Mesodermal cell (in vitro differentiated cells): ENCODE measurements around the gene IL18R1. TPM values are rescaled to one million over a fixed set of nuclear protein-coding genes. Genes with fewer than 3 reads are reported as not detected.

Experiments
- H3K27ac ChIP-seq: 2 replicates; pipeline ENCODE4 v1.7.0; 2013; ENCODE audit warnings: mild to moderate bottlenecking, low read depth, low read length, moderate library complexity; ENCODE audit not compliant: severe bottlenecking
- H3K36me3 ChIP-seq: 2 replicates; pipeline ENCODE4 v1.7.1; 2013; ENCODE audit warnings: mild to moderate bottlenecking, low read length, moderate library complexity; ENCODE audit not compliant: control insufficient read depth, insufficient read depth
- H3K4me1 ChIP-seq: one replicate; pipeline ENCODE4 v1.7.1; 2013; ENCODE audit warnings: mild to moderate bottlenecking, low read length; ENCODE audit not compliant: insufficient read depth, control insufficient read depth, poor library complexity, severe bottlenecking
- H3K4me3 ChIP-seq: 2 replicates; pipeline ENCODE4 v1.7.0; 2013; ENCODE audit warnings: low read length, control low read depth, mild to moderate bottlenecking; ENCODE audit not compliant: insufficient read depth, poor library complexity, severe bottlenecking; ENCODE audit errors: extremely low read depth
- H3K9me3 ChIP-seq: 2 replicates; pipeline ENCODE4 v1.7.1; 2013; ENCODE audit warnings: mild to moderate bottlenecking, low read length, moderate library complexity; ENCODE audit not compliant: control insufficient read depth
- whole genome bisulfite sequencing, 2 experiments: methylation state at CpG; one replicate each; pipeline ENCODE4 v1.1.5; 2013; ENCODE audit warnings: missing lambda C conversion rate in 2 of 2; ENCODE audit not compliant: insufficient coverage in 2 of 2; 5-methylcytosine and 5-hydroxymethylcytosine counted together
- polyA plus RNA-seq, 2 experiments: library from polyadenylated mRNA; stranded (reverse); fragments of 50-300 nt; gene quantifications; one replicate each; pipeline ENCODE4 v1.2.3, GENCODE V29; 2013

Gene IL18R1, protein sequence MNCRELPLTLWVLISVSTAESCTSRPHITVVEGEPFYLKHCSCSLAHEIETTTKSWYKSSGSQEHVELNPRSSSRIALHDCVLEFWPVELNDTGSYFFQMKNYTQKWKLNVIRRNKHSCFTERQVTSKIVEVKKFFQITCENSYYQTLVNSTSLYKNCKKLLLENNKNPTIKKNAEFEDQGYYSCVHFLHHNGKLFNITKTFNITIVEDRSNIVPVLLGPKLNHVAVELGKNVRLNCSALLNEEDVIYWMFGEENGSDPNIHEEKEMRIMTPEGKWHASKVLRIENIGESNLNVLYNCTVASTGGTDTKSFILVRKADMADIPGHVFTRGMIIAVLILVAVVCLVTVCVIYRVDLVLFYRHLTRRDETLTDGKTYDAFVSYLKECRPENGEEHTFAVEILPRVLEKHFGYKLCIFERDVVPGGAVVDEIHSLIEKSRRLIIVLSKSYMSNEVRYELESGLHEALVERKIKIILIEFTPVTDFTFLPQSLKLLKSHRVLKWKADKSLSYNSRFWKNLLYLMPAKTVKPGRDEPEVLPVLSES
- polyA plus RNA-seq (2013, experiment 1 of 2): 2.9 TPM
- polyA plus RNA-seq (2013, experiment 2 of 2): 2.2 TPM

DNA sequence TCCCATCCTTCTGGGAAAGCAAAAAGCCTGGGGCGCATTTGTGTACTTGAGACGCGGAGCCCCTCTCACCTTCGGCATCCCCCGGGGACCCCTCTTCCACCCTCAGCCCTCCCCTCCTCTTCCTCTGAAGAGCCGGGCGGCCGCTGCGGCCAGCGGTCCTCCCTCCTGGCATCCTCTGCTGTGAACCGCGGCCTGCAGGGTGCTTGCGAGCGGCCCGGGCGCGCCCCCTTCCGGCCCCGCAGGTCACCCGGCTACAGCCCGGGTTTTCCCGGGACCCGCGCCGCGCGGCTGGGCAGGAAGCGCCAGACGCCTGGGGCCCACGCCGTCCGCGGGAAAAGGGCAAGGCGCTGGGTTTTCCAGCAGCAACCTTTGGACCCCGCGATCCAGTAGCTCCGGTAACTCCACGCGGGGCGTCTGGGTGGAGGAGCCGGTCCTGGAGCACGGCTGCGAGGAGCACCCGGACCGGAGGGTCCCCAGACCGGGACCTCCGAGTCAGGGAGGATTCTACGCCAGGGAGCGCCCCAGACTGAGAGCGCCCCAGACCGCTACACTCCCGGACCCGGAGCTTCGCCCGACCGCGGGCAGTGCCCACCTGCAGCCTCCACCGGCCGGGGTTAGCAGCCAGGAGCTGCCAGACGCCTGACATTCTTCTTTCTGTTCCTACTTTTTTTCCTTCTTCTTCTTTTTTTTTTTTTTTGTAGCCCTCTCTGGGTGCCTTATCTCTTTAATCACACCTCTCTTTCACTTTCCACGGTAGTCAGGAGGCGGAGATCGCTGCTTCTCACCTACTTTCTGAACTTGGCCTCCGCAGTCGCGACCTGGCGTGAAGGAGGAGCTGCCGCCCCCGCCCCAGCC, at the start of gene IL18R1:
TSS of gene IL18R1 (plus strand) at position 271 of the 855 bp plus-strand sequence. CDS start 6,865 bp downstream, outside the sequence.
- H3K4me1 ChIP-seq: no peaks in the 10 kb centered on the region
- WGBS, 2 experiments: 1 to 2% methylated on average over 39 to 58 of the region's 69 CpGs
- peak within 1 kb of the TSS; percentile 49 for H3K4me3 ChIP-seq
- H3K27ac ChIP-seq: no peak within 1 kb of the TSS
- H3K36me3 ChIP-seq: no peaks in the 10 kb centered on the region
- H3K9me3 ChIP-seq: no peaks in the 10 kb centered on the region

- H3K36me3 ChIP-seq: no peaks in the 10 kb centered on the region
- no peak overlapping the region for H3K4me3 ChIP-seq
- peaks cover 17% of the 10 kb centered on the region for H3K4me1 ChIP-seq
- H3K27ac ChIP-seq: no peak overlapping the region
- WGBS, 2 experiments: no CpG with 5 or more reads among the region's 1 CpG
- no peaks in the 10 kb centered on the region for H3K9me3 ChIP-seq
These were observed 49.5 kb upstream of the IL18R1 start for GRCh38 chr2:102306125-102306524.

- 83 to 86% methylated on average over 3 to 5 of the region's 5 CpGs for WGBS, 2 experiments
These were observed 44.5 kb upstream of the IL18R1 start, which contains the start of gene IL1RL1 for GRCh38 chr2:102310964-102311640. IL1RL1 (plus strand) TSS chr2:102311563; CDS start chr2:102338265, 26,702 bp downstream.

GRCh38 chr2:102313025-102313424, 42.6 kb upstream of the IL18R1 start:
- 100% methylated on average over 1 of the region's 2 CpGs; no CpG with 5 or more reads in 1 of the 2 experiments for WGBS, 2 experiments
- H3K9me3 ChIP-seq: no peaks in the 10 kb centered on the region
- H3K36me3 ChIP-seq: no peaks in the 10 kb centered on the region
- H3K27ac ChIP-seq: no peak overlapping the region
- peaks cover 37% of the 10 kb centered on the region for H3K4me1 ChIP-seq
- H3K4me3 ChIP-seq: no peak overlapping the region

More at GRCh38 chr2:102310964-102311640, 44.5 kb upstream of the IL18R1 start, which contains the start of gene IL1RL1:
- Histone ChIP-seq H3K9me3 (no peaks in the 10 kb centered on the region), H3K4me1 (peaks cover 37% of the 10 kb centered on the region), H3K36me3 (no peaks in the 10 kb centered on the region), H3K4me3 (no peak within 1 kb of the TSS), H3K27ac (peak within 1 kb of the TSS; percentile 16)

DNA sequence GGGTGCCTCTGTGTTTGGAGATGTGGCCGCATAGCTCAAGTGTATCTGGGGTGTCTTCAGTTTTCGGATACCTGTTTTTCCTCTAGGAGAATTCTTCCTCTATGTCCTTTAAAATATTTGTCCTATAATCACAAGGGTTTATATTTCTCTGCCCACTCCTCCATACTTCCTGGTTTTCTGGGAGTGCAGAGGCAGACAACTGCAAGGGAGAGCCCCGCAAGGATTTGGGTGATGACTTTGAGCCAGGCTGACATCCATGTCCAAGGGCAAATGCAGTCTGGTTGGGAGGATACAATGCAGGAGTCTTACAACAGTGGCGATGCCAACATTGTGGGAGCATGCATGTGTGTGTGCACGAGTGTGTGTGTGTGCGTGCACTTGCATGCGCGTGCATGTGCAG, 42.1 kb upstream of the IL18R1 start:
- H3K27ac ChIP-seq: no peak overlapping the region
- 60 to 80% methylated on average over 1 to 5 of the region's 8 CpGs for WGBS, 2 experiments
- H3K4me1 ChIP-seq: peaks cover 37% of the 10 kb centered on the region
- no peaks in the 10 kb centered on the region for H3K36me3 ChIP-seq
- no peak overlapping the region for H3K4me3 ChIP-seq
- no peaks in the 10 kb centered on the region for H3K9me3 ChIP-seq

GRCh38 chr2:102313950-102314349, 41.6 kb upstream of the IL18R1 start:
- H3K9me3 ChIP-seq: no peaks in the 10 kb centered on the region
- no peaks in the 10 kb centered on the region for H3K36me3 ChIP-seq
- no peak overlapping the region for H3K4me3 ChIP-seq
- peaks cover 37% of the 10 kb centered on the region for H3K4me1 ChIP-seq
- no peak overlapping the region for H3K27ac ChIP-seq
- 100% methylated on average over 1 to 2 of the region's 3 CpGs for WGBS, 2 experiments

GRCh38 chr2:102315921-102316320, 39.7 kb upstream of the IL18R1 start:
- H3K4me1 ChIP-seq: peaks cover 32% of the 10 kb centered on the region
- no peak overlapping the region for H3K27ac ChIP-seq
- H3K36me3 ChIP-seq: no peaks in the 10 kb centered on the region
- WGBS, 2 experiments: 60% methylated on average over 1 of the region's 2 CpGs; no CpG with 5 or more reads in 1 of the 2 experiments
- H3K9me3 ChIP-seq: no peaks in the 10 kb centered on the region
- H3K4me3 ChIP-seq: no peak overlapping the region

GRCh38 chr2:102317715-102318114, 37.9 kb upstream of the IL18R1 start:
- WGBS, 2 experiments: 46 to 53% methylated on average over 2 of the region's 2 CpGs
- Histone ChIP-seq H3K27ac (no peak overlapping the region), H3K4me1 (peaks cover 41% of the 10 kb centered on the region), H3K36me3 (no peaks in the 10 kb centered on the region), H3K4me3 (no peak overlapping the region), H3K9me3 (no peaks in the 10 kb centered on the region)

DNA sequence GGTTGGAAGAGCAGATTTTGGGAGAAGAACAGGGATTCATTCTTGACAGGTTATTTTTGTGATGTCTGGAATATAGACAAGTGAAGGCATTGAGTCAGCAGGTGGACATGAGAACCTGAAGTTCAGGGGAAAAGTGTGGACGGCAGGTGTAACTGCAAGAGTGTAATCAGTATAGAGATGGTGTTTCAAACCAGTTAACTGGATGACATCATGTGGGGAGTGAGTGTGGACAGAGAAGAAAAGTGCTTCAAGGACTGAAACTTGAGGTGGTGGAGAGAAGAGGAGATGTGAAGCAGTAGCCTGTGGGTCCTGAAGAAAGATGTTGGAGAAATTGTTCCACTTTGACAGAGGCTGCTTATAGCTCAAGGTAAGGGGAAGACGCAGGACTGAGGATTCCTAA, 37.2 kb upstream of the IL18R1 start:
- Histone ChIP-seq H3K4me1 (peaks cover 35% of the 10 kb centered on the region), H3K9me3 (no peaks in the 10 kb centered on the region), H3K4me3 (no peak overlapping the region), H3K36me3 (no peaks in the 10 kb centered on the region), H3K27ac (no peak overlapping the region)
- 87 to 92% methylated on average over 1 of the region's 2 CpGs for WGBS, 2 experiments
